ENCODE measurements around the gene NTM.

The NTM gene

DNA sequence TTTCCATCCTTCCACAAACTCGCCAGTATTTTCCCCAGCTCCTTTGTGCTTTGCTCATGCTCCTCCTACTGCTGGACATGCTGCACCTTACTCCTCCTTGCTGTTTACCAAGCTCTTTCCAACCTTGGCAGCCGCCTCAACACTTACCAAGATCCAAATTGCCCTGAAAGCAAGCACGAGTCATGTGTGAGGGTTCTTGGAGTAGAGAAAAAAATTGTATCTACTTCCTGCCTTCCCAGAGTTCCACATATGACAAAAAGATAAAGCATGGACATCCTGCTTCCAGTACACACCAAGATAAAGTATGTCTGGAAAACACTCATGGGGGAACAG, 767.5 kb downstream of the NTM start:
- no peak for DNase-seq

DNA sequence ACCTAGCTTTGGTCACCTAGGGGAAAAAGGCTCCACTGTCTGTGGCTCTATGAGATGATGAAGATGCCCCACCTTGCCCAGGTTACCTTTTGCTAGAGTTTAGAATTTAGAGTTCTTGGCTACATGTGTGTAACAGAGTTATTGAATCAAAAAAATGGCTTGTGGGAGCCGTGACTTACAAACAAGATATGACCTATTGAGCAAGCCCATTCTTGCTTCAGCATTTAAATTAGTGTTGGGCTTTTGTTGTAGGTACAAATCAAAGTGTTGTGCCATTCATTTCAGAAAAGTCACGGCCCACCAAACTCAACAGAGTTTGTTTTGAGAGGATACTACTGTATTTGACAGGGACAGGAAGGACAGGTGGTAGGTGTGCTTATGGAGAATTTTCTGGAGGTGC, 768.8 kb downstream of the NTM start:
- DNase-seq = no peak

DNA sequence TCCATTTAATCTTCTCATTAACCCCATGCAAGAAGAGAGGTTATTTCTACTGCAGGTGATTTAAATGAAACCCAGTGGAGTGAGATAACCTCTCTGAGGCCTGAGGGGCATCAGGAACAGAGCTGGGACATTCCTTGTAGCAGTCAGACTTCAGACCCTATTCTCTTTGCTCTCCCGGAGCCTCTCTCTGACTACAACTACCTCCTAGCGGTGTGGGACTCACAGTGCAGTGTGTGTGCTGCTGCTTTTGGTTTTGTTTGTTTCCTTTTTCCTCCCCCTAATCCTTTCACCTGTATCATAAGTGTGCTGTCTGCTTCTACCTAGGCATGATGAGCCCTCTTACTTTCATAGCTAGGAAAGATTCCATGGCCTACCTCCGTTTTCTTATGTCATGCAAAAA, 769.6 kb downstream of the NTM start:
- no peak for DNase-seq

DNA sequence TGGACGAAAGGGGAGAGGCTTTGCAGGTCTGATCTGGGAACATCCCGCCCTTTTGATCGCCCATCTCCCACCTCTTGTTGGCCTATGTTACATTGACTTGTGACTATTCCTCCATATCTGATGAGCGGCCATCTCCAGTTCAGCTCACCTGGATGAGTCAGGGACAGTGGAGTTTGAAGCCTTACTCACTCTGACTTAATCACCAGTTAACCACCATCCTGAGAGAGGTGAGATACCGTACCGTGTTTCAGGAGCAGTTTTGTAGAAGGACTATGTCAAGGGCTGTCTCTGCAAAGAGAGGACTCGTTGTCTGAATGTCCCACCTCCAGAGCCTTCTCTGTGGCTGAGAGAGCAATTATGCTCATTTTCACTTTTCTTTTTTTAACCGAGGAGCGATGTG, 771.7 kb downstream of the NTM start:
- DNase-seq = no peak

DNA sequence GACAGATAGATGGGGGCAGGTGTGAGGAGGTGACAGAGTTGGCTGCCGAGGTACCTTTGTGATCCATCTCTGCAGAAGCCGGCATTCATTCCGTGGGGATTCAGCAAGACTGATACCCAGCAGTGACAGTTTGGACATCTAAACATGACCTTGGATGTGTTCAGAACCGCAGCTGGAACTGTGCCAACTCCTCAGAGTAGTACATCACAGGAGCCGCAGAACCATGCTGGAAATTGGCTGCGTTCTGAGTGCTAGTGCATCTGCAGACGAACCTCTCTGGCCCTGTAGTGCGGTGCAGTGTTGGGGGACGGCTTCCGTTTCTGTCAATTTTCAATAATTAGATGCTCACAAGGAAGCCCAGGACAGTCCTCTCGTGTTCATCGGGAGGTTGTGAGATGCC, 772.1 kb downstream of the NTM start:
- DNase-seq = no peak

DNA sequence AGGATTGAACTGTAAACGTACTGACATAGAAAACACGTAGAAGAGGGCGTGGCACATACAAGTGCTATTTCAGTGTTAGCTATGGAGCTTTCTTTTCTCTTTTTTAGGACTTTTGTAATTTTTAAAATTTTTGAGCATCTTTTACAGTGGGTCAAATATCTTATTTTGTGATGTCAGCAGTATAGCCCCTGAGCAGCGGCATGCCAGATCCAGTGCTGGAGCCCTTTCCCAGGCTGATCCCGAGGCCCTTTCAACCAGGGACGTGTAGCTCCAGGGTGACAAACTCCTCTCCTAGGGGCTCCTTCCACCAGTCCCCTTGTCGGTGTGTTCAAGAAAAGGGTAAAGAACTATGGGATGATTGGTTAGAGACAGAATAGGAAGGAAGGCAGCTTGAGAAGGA, 777.0 kb downstream of the NTM start:
- no peak for DNase-seq

DNA sequence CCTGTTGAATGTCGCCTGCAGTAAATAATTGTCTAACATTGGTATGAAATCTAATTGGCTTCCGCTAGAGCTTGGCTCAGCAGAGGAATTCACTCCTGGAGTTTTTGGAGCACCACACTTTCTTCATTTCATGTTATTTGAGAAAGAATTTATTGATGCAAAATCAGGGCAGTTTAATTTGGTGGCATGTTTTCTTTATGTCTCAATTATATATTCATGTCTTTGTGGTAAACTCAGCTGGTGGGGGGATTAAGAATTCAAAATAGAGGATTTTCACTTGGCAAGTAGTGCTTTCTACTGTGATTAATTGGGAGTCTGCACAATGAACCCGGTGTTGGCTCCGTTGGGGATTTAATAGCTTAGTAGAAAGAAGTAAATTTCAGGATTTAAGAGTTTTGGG, 784.4 kb downstream of the NTM start:
- no peak for DNase-seq

DNA sequence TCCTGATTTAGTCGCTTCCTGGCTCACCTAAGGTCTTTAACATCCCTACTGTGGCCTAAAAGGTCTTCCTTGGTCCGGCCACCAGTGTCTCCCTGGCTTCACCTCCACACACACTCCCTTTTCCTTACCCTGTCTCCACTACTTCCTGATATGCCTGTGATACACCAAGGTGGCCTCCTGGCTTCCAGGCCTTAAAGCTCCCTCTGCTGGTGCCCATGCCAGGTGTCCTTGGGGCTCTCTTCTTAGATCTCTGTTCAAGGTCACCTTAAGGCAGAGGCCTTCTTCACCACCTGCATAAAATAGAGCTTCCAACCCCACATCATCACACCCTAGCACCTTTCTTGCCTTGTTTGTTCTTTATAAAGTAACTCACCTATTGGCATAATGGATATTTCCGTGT, 787.7 kb downstream of the NTM start:
- DNase-seq = no peak

DNA sequence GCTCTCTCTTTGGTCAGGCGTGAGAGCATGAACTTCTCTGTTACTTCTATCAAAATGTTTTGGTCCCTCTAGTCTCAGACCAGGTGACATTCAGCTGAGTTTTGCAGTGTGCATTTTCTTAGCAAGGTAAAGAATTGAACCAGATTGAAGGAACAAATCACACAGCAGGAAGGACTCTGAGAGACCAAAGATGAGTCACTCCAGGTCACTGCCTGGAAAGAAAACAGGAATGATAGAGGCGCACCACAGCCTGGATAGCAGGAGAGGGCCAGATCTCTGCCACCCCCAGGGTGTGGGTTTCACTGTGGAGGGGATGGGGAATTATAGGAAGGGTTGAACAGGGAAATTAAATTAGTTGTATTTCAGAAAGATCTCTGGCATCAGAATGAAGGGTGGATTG, 788.3 kb downstream of the NTM start:
- no peak for DNase-seq

DNA sequence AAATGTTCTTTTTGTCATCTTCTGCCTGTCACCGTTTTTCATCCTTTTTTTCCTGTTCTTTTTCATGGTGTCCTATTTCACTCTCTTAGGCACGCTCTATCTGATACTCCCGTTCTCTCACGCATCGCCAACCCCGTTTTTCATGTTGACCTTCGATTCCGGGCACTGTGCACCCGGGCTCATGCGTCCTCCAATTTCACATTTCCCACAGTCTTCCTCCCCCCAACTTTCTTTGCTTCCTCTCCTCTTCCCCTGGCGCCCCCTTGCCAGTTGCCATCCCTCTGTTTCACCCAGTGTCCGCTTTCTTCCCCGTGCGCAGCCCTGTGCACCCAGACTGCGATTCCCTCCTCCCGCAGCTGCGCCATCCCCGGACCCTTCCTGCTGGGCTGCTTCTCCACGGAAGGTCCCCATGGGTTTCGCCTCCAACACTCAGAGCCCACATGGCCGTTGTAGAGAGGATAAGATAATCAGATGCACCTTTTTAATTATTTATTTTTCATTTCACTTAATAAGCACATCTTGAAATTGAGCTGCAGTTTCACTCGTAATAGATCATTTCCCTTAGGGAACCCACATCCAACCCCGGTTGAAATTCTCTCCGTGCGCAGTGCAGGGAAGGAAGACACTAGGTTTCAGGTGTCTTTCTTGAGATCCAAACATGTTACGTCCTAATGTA, 791.1 kb downstream of the NTM start:
- no peak for DNase-seq

DNA sequence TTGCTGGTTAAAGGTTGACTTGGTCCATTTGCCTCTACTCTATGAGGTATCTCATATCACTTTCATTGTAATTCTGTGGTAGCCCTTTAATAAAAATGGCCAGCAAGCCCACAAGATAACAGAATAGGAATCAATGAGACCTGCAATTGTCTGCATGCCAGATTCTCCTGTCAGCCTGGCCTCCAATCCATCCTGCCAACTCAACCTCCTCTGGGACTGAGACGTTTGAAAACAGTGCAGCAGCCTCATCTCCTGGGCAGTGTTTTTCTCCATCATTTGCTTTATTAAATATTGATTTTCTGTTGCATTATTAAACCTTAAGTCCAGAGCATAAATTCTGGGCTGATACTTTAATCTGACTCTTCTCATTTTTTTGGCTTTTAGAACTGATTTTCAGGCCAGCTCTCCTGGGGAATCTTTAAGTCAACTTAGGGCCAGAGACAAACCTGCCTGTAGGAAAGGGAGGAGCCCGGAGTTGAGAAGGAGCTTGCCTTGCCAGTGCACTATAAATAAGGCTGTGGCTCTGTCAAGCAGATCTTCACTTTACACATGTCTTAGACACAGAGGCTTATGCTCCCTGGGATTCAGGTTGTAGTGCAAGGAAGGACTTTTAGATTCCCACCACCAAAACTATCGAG, 798.0 kb downstream of the NTM start:
- DNase-seq = no peak

DNA sequence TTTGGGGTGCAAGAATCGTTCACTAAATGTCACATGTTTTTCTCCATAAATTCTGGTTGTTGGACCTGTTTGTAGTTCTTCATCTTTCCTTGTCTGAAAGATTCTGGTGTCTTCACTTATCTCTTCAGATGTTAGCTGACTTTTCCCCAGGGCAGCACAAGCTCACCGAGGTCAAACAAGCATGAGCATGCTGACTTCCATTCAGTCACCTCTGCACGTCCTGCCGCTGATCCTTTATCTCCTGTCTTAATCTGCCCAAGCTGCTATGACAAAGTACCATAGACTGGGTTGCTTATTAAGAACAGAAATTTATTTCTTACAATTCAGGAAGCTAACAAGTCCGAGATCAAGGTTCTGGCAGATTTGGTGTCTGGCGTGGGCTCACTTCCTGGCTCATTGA, 800.6 kb downstream of the NTM start:
- no peak for DNase-seq

DNA sequence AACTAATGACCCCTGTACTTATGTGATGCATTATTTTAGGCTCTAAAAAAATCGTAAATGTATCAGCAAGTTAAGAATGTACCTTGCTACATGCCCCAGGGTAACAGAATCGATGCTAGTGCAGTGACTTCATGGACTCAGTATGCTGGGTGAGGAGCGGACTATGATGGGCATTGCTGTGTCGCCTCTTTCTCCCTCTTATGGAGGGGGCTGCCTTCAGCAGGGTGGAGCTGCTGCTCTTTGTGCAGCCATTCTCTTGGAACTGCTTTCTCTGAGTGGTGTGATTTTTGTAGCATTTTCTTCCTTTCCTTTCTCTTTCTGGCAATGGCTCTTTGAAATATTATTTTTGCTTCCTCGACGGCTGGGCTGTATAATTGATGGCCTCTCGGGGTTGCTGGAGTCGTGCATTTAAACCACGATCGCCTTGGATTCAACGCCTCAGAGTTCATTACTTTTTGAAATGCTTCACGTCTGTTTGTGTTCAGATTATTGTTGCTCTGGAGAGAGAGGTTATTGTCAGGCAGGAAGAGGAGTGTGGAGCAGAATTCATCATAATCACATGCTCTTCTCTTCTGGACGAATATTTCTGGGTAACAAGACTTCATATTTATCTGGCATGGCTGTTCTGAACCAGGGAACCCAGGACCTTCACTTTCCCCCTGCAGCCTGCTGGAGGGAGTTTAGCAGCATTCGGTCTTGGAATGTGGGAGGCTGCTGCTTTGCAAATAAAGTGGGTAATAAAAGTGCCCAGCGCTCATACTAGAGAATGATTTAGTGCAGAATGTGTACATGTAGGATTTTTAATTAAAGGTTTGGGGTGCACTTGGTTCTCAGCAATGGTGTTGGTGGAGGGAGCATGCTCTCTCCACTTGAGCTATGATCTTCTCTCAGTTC, 804.2 kb downstream of the NTM start:
- DNase-seq = no peak

DNA sequence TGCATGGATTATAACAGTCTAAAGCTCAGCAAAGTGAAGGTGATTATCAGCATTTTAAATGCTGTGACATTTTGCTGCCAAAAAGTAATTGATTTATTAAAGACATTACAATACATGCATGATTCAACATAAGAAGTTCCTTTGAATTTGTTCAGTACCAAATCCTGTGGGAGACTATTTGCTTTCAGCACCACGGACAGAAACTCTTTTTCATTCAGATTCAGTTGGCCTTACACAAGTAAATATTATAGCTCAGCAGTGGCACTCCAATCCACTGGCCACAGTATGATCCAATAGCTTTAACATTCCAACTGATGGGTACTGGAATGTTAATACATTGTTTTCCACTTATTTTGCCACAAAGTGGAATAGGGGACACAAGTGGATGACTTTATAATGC, 806.7 kb downstream of the NTM start:
- no peak for DNase-seq

DNA sequence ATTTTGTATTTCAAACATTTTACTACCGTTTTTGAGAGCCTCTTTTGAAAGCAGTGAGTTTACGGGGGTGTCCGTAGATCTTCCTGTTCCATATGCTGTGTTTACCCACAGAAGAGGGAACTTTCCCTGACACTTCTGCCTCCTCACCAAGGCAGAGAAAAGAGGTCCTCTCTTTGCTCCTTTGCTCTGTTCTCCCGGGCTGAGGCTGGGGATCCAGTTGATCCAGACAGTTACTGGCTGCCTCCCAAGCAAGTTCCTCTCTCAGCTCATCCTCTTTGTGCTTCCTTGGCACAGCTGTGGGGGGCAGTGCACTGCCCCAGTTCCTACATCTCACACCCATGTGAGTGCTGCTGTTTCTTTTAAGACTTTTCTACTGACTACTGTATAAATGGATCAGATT, 813.7 kb downstream of the NTM start:
- no peak for DNase-seq

DNA sequence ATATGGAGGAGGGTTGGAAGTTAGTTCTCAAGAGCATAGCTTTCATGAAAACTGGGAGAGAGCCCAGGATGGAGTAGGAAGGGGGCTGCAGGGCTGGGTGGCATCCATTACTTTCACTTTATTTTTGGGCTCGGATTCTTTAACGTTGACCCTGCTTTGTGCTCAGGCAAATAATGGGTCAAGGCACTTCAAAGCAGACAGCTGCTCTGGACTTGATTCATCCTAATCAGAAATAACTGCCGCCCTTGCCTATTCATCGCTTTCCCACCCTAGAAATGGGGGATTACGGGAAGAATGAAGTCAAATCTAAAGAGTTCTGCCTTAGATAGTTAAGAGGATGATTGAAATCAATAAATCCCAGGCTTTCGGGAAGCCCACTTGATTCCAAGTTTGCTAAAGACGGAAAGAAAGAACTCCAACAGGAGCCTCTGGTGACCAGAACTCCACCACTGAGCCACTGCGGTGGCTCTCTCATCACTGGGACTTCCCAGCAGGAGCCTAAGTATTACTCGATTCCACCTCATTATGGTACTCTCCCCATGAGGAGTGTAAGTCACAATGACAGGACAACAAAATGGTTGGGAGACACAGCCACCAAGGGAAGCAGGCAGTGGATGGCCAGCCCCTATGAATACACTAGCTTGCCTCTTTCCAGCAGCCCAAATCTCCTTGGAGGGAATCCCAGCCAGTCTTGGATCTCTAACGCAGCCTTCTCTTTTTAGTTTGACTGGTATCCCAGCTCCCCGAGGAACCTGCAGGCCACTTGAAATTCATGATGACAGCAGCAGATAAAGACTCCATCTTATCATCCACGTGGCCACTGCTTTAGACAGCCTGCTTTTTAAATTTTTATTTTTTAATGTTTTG, 815.5 kb downstream of the NTM start:
- DNase-seq = no peak

DNA sequence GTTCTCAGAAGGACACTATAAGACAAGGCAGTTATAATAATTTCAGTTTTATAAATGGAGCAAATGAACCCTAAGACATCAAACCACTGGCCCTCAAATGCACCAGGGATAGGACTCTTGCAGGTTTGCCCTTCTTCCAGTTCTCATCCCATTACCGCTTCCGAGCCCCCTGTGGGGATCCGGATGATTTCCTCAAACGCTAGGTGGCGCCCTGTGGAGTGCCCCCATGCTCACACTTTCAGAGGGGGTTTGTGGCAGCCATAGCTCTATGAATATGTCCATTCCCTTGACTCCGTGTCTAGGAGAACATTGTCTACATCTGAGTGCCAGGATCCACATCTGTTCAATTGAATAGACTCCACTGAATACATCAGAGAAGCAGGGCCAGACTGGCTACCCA, 816.3 kb downstream of the NTM start:
- no peak for DNase-seq

DNA sequence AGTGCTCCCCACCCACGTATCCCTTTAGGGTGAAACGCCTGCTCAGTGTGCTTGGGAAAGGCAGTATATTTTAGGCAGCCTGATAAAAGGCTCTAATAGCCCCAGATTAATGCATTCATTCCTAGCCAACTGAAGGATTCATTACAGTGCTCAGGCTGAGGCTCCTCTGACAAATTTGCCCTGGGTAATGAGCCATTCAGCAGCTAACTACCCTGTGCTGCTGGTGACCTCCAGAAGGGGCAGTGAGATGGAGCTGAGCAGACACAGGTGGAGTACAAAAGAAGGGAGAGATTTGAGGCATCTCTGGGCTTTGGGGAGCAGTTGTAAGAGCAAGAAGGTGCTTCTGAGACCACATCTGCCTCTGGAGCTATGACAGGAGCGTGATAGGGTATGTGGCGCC, 817.0 kb downstream of the NTM start:
- DNase-seq = no peak

DNA sequence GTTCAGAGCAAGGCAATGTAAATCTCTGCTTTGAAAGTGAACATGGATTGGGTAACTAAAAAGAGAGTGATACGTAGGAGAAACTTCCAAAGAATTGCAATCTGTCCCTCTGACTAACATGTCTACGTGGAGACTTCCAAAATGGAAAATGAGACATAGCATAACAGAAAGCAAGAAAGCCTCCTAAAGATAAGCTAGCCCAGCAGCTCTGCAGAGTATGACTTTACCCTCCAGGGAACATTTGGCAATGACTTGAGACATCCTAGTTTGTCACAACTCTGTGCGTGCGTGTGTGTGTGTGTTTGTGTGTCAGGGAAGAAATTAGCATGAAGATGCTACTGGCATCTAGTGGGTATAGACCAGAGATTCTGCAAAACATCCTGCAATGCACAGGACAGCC, 817.4 kb downstream of the NTM start:
- DNase-seq = no peak

DNA sequence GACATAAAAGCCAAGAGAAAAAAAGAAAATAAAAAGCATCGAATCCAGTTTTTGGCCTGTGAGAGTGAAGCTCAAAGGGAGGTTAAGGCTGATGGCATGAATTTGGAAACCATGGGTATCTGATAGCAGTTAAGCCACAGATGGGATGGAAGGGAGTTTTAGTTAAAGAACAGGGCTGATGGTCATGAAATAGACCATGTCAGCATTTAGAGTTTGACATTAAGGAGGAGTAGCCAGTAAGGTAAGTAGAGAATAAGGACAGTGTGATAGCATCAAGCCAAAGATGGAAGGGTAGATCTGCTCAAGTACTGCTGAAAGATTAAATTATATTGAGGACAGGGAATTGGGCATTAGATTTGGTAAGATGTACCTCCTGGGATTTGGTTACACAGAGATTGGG, 826.5 kb downstream of the NTM start:
- no peak for DNase-seq

DNA sequence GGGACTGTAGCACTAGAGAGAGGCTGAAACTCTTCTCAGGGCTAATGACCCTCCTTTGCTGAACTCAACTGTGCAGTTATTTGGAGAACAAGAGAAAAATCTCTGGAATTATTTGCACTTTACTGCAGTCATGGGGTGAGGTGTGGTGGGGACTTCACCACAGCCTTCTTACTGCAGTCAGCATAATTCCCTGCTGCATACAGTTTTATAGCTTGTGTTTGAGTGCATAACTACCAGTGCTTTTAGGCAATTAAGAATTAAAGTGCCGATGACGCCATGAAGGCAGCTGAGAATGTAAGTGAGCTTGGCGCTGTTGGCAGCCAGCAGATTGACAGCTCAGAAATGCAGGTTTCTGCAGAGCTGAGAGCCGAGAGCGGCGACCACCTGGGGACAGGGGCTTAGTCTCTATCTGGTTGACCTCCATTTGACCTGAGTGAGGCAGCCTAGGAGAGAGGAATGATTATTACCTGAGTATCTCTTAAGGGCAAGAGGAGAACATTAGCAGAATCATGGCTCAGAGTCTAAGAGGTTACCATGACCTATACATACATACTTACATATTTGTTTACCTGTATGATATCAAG, 830.0 kb downstream of the NTM start:
- DNase-seq = no peak

DNA sequence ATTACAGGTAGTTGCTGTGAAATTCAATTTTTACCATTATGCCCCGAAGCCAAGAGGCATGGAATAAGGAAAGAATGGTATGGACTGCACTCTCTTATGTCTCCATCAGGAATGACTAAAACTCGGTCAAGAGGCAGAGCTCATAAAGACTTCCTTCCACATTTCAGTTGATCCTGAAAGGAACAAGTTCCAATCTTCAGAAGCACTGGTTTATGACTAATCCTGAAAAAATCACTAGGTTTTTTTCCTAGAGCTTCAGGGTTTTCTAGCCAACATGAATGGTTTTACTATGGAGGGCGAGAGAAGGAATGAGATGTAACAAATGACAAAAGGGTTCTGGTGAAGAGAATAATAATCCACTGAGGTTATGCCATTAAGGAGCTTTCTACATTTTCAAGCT, 832.2 kb downstream of the NTM start:
- DNase-seq = no peak

DNA sequence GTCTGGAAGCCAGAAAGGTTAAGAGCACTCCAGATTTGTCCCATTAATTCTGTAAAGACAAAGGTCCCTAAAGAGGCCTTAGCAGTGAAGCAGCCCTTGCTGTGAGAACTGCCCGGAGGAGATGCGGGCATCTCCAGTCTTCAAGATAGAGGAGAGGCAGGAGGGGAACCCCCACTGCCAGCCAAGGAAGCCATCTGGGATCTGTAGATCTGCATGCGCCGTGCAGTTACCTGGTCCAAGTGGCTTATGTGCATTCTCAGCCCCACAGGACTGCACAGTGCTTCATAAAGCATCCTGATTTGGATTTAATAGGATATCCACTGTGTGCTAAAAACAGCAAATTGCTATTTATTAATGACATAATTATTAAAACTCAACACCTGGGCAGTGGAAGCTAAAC, 834.6 kb downstream of the NTM start:
- no peak for DNase-seq
